Measurements from ENCODE around the gene EHBP1. TPM values are rescaled to one million over a fixed set of nuclear protein-coding genes. Genes with fewer than 3 reads are reported as not detected.

Gene EHBP1
- total RNA-seq, 5 donors from 2014 or later (not counting 1 experiment from before 2014, with no cell fraction given), result 22.1 to 28.7 (median 26.1) TPM

DNA sequence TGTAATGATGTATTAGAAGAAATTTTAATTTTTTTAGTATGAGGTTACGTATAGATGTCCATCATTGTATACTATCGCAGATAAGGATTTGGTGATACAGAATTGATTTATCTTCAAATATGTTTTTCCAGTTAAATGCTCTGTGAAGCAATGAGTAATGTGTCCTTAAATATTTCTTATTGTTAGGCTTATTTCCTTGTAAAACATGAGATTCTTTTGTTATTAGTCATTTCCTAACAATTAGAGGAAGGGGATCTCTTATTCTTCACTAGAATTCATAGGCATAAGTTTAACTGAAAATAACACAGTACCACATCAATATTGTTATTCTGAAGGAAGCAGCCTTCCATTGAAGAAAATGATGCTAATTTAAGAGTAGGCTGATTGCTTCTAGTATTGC is 329.7 kb downstream of the EHBP1 start:
- Mint-ChIP-seq H3K9me3 (no peaks in the 10 kb centered on the region), H3K4me1 (no peaks in the 10 kb centered on the region), H3K4me3 (no peak overlapping the region), H3K27ac (no peak overlapping the region), H3K27me3 (no peaks in the 10 kb centered on the region), H3K36me3 (peaks cover 8% of the 10 kb centered on the region)
- ATAC-seq (replicated peaks in 1 of 4), result no peak
- Histone ChIP-seq H3K9me3 (no peaks in the 10 kb centered on the region), H3K27ac (ENCODE audit: low read length) (no peak overlapping the region), H3K4me1 (ENCODE audit: control insufficient read depth in 1 of 2, extremely low read depth in 1 of 2, insufficient read depth in 2 of 2, low read length in 2 of 2) (no peaks in the 10 kb centered on the region), H3K4me3 (ENCODE audit: control insufficient read depth in 1 of 2, extremely low read depth in 1 of 2, low read length in 1 of 2) (no peak overlapping the region), H3K36me3 (ENCODE audit: control insufficient read depth in 2 of 2, extremely low read depth in 1 of 2, insufficient read depth in 1 of 2, low read length in 1 of 2) (no peaks in the 10 kb centered on the region), H3K27me3 (replicated peaks in 1 of 2; ENCODE audit: control insufficient read depth in 2 of 2, extremely low read depth in 1 of 2, insufficient read depth in 2 of 2, low read length in 1 of 2) (no peaks in the 10 kb centered on the region)
- ChIA-PET POLR2A (no interaction called here), CTCF (no interaction called here)
- WGBS (ENCODE audit: insufficient coverage), result no CpG with 5 or more reads among the region's 2 CpGs
- DNase-seq, result no peak

DNA sequence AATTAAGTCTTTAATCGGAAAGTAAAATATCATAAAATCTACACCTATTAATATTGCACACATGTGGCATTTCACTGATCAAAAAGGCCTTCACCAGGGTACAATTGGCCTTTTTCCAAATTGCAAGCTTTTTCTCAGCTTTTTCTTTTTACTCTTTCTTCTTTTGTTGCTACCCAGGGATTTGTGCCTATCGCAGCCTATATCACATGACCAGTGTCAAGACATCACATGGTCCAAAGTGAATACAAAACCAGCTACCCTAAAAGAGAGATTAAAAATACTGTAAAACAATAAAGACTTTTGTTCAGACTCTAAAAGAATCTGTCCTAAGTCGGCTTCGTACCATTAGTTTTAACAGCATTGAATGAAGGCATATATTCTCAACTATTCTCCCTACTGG is 330.1 kb downstream of the EHBP1 start:
- Mint-ChIP-seq H3K27me3 (no peaks in the 10 kb centered on the region), H3K4me3 (no peak overlapping the region), H3K9me3 (no peaks in the 10 kb centered on the region), H3K27ac (no peak overlapping the region), H3K36me3 (peaks cover 13% of the 10 kb centered on the region), H3K4me1 (no peaks in the 10 kb centered on the region)
- Histone ChIP-seq H3K27ac (ENCODE audit: low read length) (no peak overlapping the region), H3K4me1 (ENCODE audit: control insufficient read depth in 1 of 2, extremely low read depth in 1 of 2, insufficient read depth in 2 of 2, low read length in 2 of 2) (no peaks in the 10 kb centered on the region), H3K36me3 (ENCODE audit: control insufficient read depth in 2 of 2, extremely low read depth in 1 of 2, insufficient read depth in 1 of 2, low read length in 1 of 2) (no peaks in the 10 kb centered on the region), H3K9me3 (no peaks in the 10 kb centered on the region), H3K27me3 (replicated peaks in 1 of 2; ENCODE audit: control insufficient read depth in 2 of 2, extremely low read depth in 1 of 2, insufficient read depth in 2 of 2, low read length in 1 of 2) (no peaks in the 10 kb centered on the region), H3K4me3 (ENCODE audit: control insufficient read depth in 1 of 2, extremely low read depth in 1 of 2, low read length in 1 of 2) (no peak overlapping the region)
- POLR2A ChIA-PET, result no interaction called here
- no CpG with 5 or more reads among the region's 4 CpGs for WGBS (ENCODE audit: insufficient coverage)
- CTCF ChIA-PET, result interaction anchor here in 1 of 2 donors (0.6 kb wide), 1 partner anchor 11 kb away, joined by 4 read pairs; no protein-coding TSS in a partner anchor
- DNase-seq, result no peak
- no peak for ATAC-seq (replicated peaks in 1 of 4)

DNA sequence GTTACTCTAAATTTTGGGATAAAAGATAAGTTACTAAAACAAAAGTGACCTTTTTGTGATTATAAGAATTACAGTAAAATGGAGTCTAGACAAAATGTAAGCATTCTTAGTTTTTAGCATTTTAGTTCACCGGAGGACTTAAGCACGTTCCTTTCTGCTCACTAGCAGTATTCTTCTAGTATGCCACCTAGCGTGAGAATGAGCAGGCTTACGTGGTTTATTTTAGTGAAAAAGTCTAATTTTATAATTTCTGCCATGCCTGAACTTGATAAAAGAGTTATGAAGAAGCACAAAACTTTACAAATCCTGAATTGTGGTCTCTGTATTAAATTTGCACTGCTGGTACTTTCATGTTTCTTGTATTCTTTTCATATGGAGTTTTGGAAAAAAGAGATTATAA is 332.5 kb downstream of the EHBP1 start:
- H3K4me3 Mint-ChIP-seq, result no peak overlapping the region
- H3K9me3 Mint-ChIP-seq, result no peaks in the 10 kb centered on the region
- no peaks in the 10 kb centered on the region for H3K4me1 ChIP-seq (ENCODE audit: control insufficient read depth in 1 of 2, extremely low read depth in 1 of 2, insufficient read depth in 2 of 2, low read length in 2 of 2)
- ATAC-seq (replicated peaks in 1 of 4) (no peak), DNase-seq (no peak)
- H3K9me3 ChIP-seq, result no peaks in the 10 kb centered on the region
- ChIA-PET CTCF (no interaction called here), POLR2A (no interaction called here)
- peaks cover 13% of the 10 kb centered on the region for H3K36me3 Mint-ChIP-seq
- no peaks in the 10 kb centered on the region for H3K36me3 ChIP-seq (ENCODE audit: control insufficient read depth in 2 of 2, extremely low read depth in 1 of 2, insufficient read depth in 1 of 2, low read length in 1 of 2)
- H3K27me3 ChIP-seq (replicated peaks in 1 of 2; ENCODE audit: control insufficient read depth in 2 of 2, extremely low read depth in 1 of 2, insufficient read depth in 2 of 2, low read length in 1 of 2), result no peaks in the 10 kb centered on the region
- H3K4me1 Mint-ChIP-seq, result no peaks in the 10 kb centered on the region
- no CpG with 5 or more reads among the region's 4 CpGs for WGBS (ENCODE audit: insufficient coverage)
- no peak overlapping the region for H3K27ac ChIP-seq (ENCODE audit: low read length)
- H3K27me3 Mint-ChIP-seq, result no peaks in the 10 kb centered on the region
- no peak overlapping the region for H3K27ac Mint-ChIP-seq
- no peak overlapping the region for H3K4me3 ChIP-seq (ENCODE audit: control insufficient read depth in 1 of 2, extremely low read depth in 1 of 2, low read length in 1 of 2)

DNA sequence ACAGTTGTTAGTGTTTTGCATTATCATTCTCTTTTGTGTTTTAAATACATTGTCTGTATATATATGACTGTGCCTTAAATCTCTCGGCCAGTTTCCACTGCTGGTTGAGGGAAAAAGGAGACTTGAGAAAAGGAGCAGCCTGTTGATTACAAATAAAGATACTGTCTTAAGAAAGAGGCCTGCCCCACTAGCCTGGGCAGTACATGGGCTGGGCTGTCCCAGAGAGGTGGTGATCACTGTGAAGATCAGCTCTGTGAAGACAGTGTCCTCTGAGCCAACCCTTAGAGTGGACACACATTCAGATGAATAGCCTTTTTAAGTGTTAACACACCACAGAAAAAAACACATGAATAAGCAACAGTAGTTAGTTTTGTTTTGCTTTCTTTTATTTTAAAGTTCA is 335.1 kb downstream of the EHBP1 start:
- H3K4me1 ChIP-seq (ENCODE audit: control insufficient read depth in 1 of 2, extremely low read depth in 1 of 2, insufficient read depth in 2 of 2, low read length in 2 of 2), result no peaks in the 10 kb centered on the region
- Mint-ChIP-seq H3K36me3 (peaks cover 28% of the 10 kb centered on the region), H3K4me1 (no peaks in the 10 kb centered on the region), H3K27me3 (peaks cover 15 to 20% of the 10 kb centered on the region in 2 donors), H3K27ac (no peak overlapping the region), H3K9me3 (no peaks in the 10 kb centered on the region), H3K4me3 (no peak overlapping the region)
- no peaks in the 10 kb centered on the region for H3K36me3 ChIP-seq (ENCODE audit: control insufficient read depth in 2 of 2, extremely low read depth in 1 of 2, insufficient read depth in 1 of 2, low read length in 1 of 2)
- no peaks in the 10 kb centered on the region for H3K9me3 ChIP-seq
- CTCF ChIA-PET, result no interaction called here
- POLR2A ChIA-PET, result no interaction called here
- H3K27me3 ChIP-seq (replicated peaks in 1 of 2; ENCODE audit: control insufficient read depth in 2 of 2, extremely low read depth in 1 of 2, insufficient read depth in 2 of 2, low read length in 1 of 2), result peaks cover 0 to 15% of the 10 kb centered on the region in 2 experiments
- 100% methylated on average over 1 of the region's 1 CpG for WGBS (ENCODE audit: insufficient coverage)
- H3K4me3 ChIP-seq (ENCODE audit: control insufficient read depth in 1 of 2, extremely low read depth in 1 of 2, low read length in 1 of 2), result no peak overlapping the region
- no peak overlapping the region for H3K27ac ChIP-seq (ENCODE audit: low read length)
- ATAC-seq (replicated peaks in 1 of 4), result no peak
- DNase-seq, result no peak

DNA sequence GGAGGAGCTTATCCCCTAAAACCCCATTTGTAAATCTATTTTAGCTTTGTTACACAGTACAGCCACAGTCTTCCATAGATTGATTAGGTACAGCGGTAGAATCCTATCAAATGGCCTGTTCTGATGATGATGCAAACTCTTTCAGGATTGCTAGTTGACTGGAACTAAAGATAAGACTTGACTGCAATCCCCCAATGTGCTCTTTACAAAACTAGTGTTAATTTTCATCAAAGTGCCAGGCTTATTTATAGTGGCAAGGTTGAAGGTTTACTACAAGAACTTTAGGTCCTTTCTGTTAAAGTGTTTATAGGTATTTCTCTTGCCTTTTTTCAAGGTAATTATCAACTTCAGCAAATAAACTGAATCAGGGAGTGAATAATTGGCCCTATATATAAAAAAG is 336.1 kb downstream of the EHBP1 start:
- Mint-ChIP-seq H3K27me3 (peaks cover 23 to 30% of the 10 kb centered on the region in 2 donors), H3K4me3 (no peak overlapping the region), H3K9me3 (no peaks in the 10 kb centered on the region), H3K36me3 (peaks cover 35% of the 10 kb centered on the region), H3K27ac (no peak overlapping the region), H3K4me1 (peaks cover 3 to 9% (median 8%) of the 10 kb centered on the region in 3 donors)
- ATAC-seq (replicated peaks in 1 of 4) (no peak), DNase-seq (no peak)
- H3K27me3 ChIP-seq (replicated peaks in 1 of 2; ENCODE audit: control insufficient read depth in 2 of 2, extremely low read depth in 1 of 2, insufficient read depth in 2 of 2, low read length in 1 of 2), result peaks cover 0 to 15% of the 10 kb centered on the region in 2 experiments
- no peak overlapping the region for H3K4me3 ChIP-seq (ENCODE audit: control insufficient read depth in 1 of 2, extremely low read depth in 1 of 2, low read length in 1 of 2)
- H3K36me3 ChIP-seq (ENCODE audit: control insufficient read depth in 2 of 2, extremely low read depth in 1 of 2, insufficient read depth in 1 of 2, low read length in 1 of 2), result no peaks in the 10 kb centered on the region
- WGBS (ENCODE audit: insufficient coverage), result no CpG with 5 or more reads among the region's 1 CpG
- no peak overlapping the region for H3K27ac ChIP-seq (ENCODE audit: low read length)
- ChIA-PET CTCF (no interaction called here), POLR2A (interaction anchor here in 1 of 2 donors (0.6 kb wide), 1 partner anchor 42 kb away, joined by 3 read pairs; no protein-coding TSS in a partner anchor)
- H3K9me3 ChIP-seq, result no peaks in the 10 kb centered on the region
- no peaks in the 10 kb centered on the region for H3K4me1 ChIP-seq (ENCODE audit: control insufficient read depth in 1 of 2, extremely low read depth in 1 of 2, insufficient read depth in 2 of 2, low read length in 2 of 2)

DNA sequence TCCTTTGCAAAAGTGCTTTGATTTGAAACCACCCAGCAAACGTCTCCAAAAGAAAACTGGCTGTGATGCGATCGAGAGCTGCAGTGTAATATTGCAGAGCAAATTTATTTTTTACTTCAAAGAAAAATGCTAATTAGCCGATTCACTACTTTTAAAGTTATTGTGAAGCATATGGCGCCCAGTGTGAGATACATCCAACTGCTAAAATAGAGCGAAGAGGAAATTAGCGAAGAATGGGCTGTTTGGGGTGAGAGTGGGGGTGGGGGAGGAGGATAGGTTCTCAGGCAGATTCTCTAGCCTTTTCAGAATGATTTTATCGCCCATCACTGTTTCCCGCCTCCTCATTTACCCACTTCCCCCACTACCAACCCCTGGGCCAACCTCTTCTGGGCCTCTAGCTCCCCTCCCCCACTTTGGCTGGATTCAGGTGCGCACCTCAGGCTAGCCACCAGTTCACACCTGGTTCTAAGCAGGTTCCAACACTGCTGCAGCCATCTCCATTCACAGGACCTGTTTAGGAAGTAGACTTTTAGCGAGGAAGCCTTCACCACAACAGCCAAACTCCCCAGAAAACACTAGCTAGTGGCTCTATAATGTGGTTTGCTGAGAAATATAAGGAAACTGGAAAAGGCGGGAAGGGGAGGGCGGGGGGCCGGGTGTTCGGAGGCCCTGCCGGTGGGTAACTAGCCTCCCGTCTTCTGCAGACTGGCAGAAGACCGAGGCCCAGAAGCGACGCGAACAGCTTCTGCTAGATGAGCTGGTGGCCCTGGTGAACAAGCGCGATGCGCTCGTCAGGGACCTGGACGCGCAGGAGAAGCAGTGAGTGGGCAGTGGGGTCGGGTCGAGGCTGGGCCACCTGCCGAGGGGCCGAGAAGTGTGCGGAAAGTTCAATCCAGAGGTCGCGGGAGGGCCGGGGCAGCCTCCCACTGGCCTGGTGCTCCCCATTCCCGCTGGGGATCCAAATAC is 339.1 kb downstream of the EHBP1 start:
- ATAC-seq (replicated peaks in 1 of 4) (no peak), DNase-seq (no peak)
- Mint-ChIP-seq H3K4me3 (no peak overlapping the region), H3K36me3 (peaks cover 27% of the 10 kb centered on the region), H3K9me3 (no peaks in the 10 kb centered on the region), H3K4me1 (peaks cover 29 to 36% (median 32%) of the 10 kb centered on the region in 3 donors), H3K27me3 (peaks cover 44 to 59% of the 10 kb centered on the region in 2 donors), H3K27ac (no peak overlapping the region)
- H3K27me3 ChIP-seq (replicated peaks in 1 of 2; ENCODE audit: control insufficient read depth in 2 of 2, extremely low read depth in 1 of 2, insufficient read depth in 2 of 2, low read length in 1 of 2), result peaks cover 6 to 41% of the 10 kb centered on the region in 2 experiments
- no peaks in the 10 kb centered on the region for H3K9me3 ChIP-seq
- no peak overlapping the region for H3K27ac ChIP-seq (ENCODE audit: low read length)
- WGBS (ENCODE audit: insufficient coverage), result 95% methylated on average over 27 of the region's 36 CpGs
- peaks cover 10 to 26% of the 10 kb centered on the region in 2 experiments for H3K4me1 ChIP-seq (ENCODE audit: control insufficient read depth in 1 of 2, extremely low read depth in 1 of 2, insufficient read depth in 2 of 2, low read length in 2 of 2)
- H3K4me3 ChIP-seq (ENCODE audit: control insufficient read depth in 1 of 2, extremely low read depth in 1 of 2, low read length in 1 of 2), result no peak overlapping the region
- H3K36me3 ChIP-seq (ENCODE audit: control insufficient read depth in 2 of 2, extremely low read depth in 1 of 2, insufficient read depth in 1 of 2, low read length in 1 of 2), result no peaks in the 10 kb centered on the region
- POLR2A ChIA-PET, result no interaction called here
- CTCF ChIA-PET, result no interaction called here

Data from T-cell (primary cell).